Liver (tissue), 9 donors: ENCODE data around the gene KDELR3. TPM values are rescaled to one million over a fixed set of nuclear protein-coding genes. Genes with fewer than 3 reads are reported as not detected.

ENCODE experiments used
- DNase-seq: peaks from one replicate; pipeline ENCODE4 v3.0.0-alpha.2; 2017; ENCODE audit warnings: low spot score
- H3K27ac ChIP-seq, 2 donors: one replicate each; pipeline ENCODE4 v1.7.0; 2013; ENCODE audit warnings: inconsistent platforms in 2 of 2, low read length in 2 of 2, control low read depth in 1 of 2, low read depth in 1 of 2, mild to moderate bottlenecking in 1 of 2
- H3K27me3 ChIP-seq, 4 donors: one replicate each; pipeline versions ENCODE4 v1.6.1 to v1.7.0; 2013; ENCODE audit warnings: low read length in 3 of 4, inconsistent platforms in 1 of 4, mild to moderate bottlenecking in 1 of 4, moderate library complexity in 1 of 4; ENCODE audit not compliant: control insufficient read depth in 4 of 4, insufficient read depth in 4 of 4
- H3K36me3 ChIP-seq, 4 donors: one replicate each; pipeline versions ENCODE4 v1.6.1 to v1.7.0; 2013; ENCODE audit warnings: low read length in 3 of 4, mild to moderate bottlenecking in 3 of 4, low read depth in 1 of 4, moderate library complexity in 1 of 4; ENCODE audit not compliant: control insufficient read depth in 4 of 4, insufficient read depth in 3 of 4
- H3K4me1 ChIP-seq, 4 donors: one replicate each; pipeline versions ENCODE4 v1.6.1 to v1.7.0; 2013; ENCODE audit warnings: low read length in 3 of 4, mild to moderate bottlenecking in 3 of 4, moderate library complexity in 1 of 4; ENCODE audit not compliant: control insufficient read depth in 4 of 4, insufficient read depth in 4 of 4
- H3K4me3 ChIP-seq, 3 donors: one replicate each; pipeline versions ENCODE4 v1.6.1 to v1.7.0; 2013; ENCODE audit warnings: low read length in 3 of 3, control low read depth in 1 of 3, low read depth in 1 of 3, mild to moderate bottlenecking in 1 of 3
- H3K9ac ChIP-seq, 2 donors: one replicate each; pipeline ENCODE4 v1.7.0; 2013; ENCODE audit warnings: low read length in 2 of 2, mild to moderate bottlenecking in 2 of 2, moderate library complexity in 2 of 2, control low read depth in 1 of 2, low read depth in 1 of 2
- H3K9me3 ChIP-seq, 4 donors: one replicate each; pipeline versions ENCODE4 v1.6.1 to v1.7.0; 2013; ENCODE audit warnings: low read length in 3 of 4; ENCODE audit not compliant: control insufficient read depth in 4 of 4
- FOXA1 ChIP-seq: IDR thresholded peaks from 2 replicates; pipeline ENCODE4 v1.6.1; 2016; ENCODE audit warnings: antibody characterized with exemption
- FOXA2 ChIP-seq: IDR thresholded peaks from 2 replicates; pipeline ENCODE4 v1.6.1; 2016; ENCODE audit warnings: antibody characterized with exemption
- GABPA ChIP-seq, 2 donors: IDR thresholded peaks in 1 of 2; conservative IDR thresholded peaks in 1 of 2; 2 replicates each; pipeline ENCODE4 v1.6.1; 2016; ENCODE audit warnings: antibody characterized with exemption in 2 of 2, mild to moderate bottlenecking in 1 of 2, moderate library complexity in 1 of 2
- HNF4A ChIP-seq, 2 donors: conservative IDR thresholded peaks; 2 replicates each; pipeline ENCODE4 v1.6.1; 2016; ENCODE audit warnings: antibody characterized with exemption in 2 of 2, mild to moderate bottlenecking in 2 of 2
- HNF4G ChIP-seq: IDR thresholded peaks from 2 replicates; pipeline ENCODE4 v1.6.1; 2016; ENCODE audit warnings: antibody characterized with exemption
- JUND ChIP-seq, 2 donors: IDR thresholded peaks; 2 replicates each; pipeline ENCODE4 v1.6.1; 2016; ENCODE audit warnings: antibody characterized with exemption in 2 of 2
- NR2F2 ChIP-seq: IDR thresholded peaks from 2 replicates; pipeline ENCODE4 v1.6.1; 2016; ENCODE audit warnings: antibody characterized with exemption
- RXRA ChIP-seq, 2 donors: IDR thresholded peaks; 2 replicates each; pipeline ENCODE4 v1.6.1; 2017 to 2018; ENCODE audit warnings: antibody characterized with exemption in 2 of 2, mild to moderate bottlenecking in 1 of 2
- SP1 ChIP-seq: IDR thresholded peaks from 2 replicates; pipeline ENCODE4 v1.6.1; 2018; ENCODE audit warnings: antibody characterized with exemption, mild to moderate bottlenecking
- TAF1 ChIP-seq: conservative IDR thresholded peaks from 2 replicates; pipeline ENCODE4 v1.6.1; 2016; ENCODE audit warnings: antibody characterized with exemption, mild to moderate bottlenecking
- YY1 ChIP-seq: IDR thresholded peaks from 2 replicates; pipeline ENCODE4 v1.6.1; 2016; ENCODE audit warnings: antibody characterized with exemption, mild to moderate bottlenecking
- WGBS: extraction: QIAGEN DNeasy Blood & Tissue Kit; methylation state at CpG from one replicate; pipeline ENCODE4 v1.1.7; 2013; 5-methylcytosine and 5-hydroxymethylcytosine counted together
- polyA plus RNA-seq, 2 donors: library from polyadenylated mRNA; stranded (reverse) in 1 of 2; unstranded in 1 of 2; fragments of 200-250 nt in 1 of 2; fragments of >200 nt in 1 of 2; fragmentation: Nextera tagmentation in 1 of 2; extraction: Ambion mirVana in 1 of 2; gene quantifications; one replicate each; pipeline versions ENCODE4 v1.2.1 to v1.2.3, GENCODE V29; 2013 to 2015
- total RNA-seq, 2 donors: library from RNA; depleted of rRNA; stranded (reverse); fragments of >200 nt; gene quantifications; one replicate each; pipeline ENCODE4 v1.2.3, GENCODE V29; 2014
- TF ChIP-seq, protein P1 (sequence below): IDR thresholded peaks from 2 replicates; pipeline ENCODE4 v1.6.1; 2016; ENCODE audit warnings: antibody characterized with exemption, mild to moderate bottlenecking
- TF ChIP-seq, protein P2 (sequence below): IDR thresholded peaks from 2 replicates; pipeline ENCODE4 v1.6.1; 2016; ENCODE audit warnings: antibody characterized with exemption
- TF ChIP-seq, protein P3 (sequence below): fragments of 150-350 bp; IDR thresholded peaks from 2 replicates; pipeline ENCODE4 v1.5.1; 2017; ENCODE audit warnings: improper control_type of control experiment, low read depth, low read length; ENCODE audit not compliant: missing input control
- TF ChIP-seq, protein P4 (sequence below): IDR thresholded peaks from 2 replicates; pipeline ENCODE4 v1.6.1; 2016; ENCODE audit warnings: antibody characterized with exemption
- donor health status: healthy.
- donor health status: healthy.
- donor health status: healthy.
- donor health status: healthy.
- donor health status: healthy.

The KDELR3 gene
- total and polyA plus RNA-seq, 4 donors: 3.5 to 12.8 (median 9.5) TPM

DNA sequence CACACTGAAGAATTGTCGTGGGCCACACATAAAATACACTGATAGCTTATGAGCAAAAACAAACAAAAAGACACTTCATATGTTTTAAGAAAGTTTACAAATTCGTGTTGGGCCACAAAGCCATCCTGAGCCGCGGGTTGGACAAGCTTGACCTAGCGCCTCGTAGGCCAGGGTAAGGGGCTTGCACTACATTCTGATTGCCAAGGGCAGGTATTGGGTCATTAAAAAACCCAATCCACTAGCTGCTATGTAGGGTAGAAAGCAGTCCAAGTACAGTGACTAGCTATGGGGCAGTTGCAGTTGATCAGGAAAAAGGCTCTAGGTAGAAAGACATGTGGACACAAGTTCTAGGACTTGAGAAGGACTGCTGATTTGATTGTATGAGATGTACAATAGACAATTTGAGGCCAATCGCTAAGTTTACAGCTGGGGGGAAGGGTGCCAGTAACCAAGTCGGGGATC, 14.0 kb downstream of the KDELR3 start:
- H3K27me3 ChIP-seq: no peaks in the 10 kb centered on the region
- peaks cover 18 to 57% (median 50%) of the 10 kb centered on the region in 4 donors for H3K36me3 ChIP-seq
- H3K4me1 ChIP-seq: no peaks in the 10 kb centered on the region
- no peak for DNase-seq
- H3K4me3 ChIP-seq: no peak overlapping the region
- H3K9me3 ChIP-seq: no peaks in the 10 kb centered on the region
- no peak overlapping the region for H3K9ac ChIP-seq
- TF ChIP-seq SP1 (no peak), HNF4A (conservative IDR thresholded peaks at IDR 0.05) (no peak), GABPA (IDR thresholded peaks at IDR 0.05 in 1 of 2, conservative IDR thresholded peaks at IDR 0.05 in 1 of 2) (no peak), NR2F2 (no peak), TAF1 (no peak), JUND (IDR thresholded peaks at IDR 0.05) (no peak), FOXA2 (no peak), HNF4G (no peak), FOXA1 (no peak), RXRA (IDR thresholded peaks at IDR 0.05) (no peak), YY1 (no peak)
- TF ChIP-seq, protein P1, sequence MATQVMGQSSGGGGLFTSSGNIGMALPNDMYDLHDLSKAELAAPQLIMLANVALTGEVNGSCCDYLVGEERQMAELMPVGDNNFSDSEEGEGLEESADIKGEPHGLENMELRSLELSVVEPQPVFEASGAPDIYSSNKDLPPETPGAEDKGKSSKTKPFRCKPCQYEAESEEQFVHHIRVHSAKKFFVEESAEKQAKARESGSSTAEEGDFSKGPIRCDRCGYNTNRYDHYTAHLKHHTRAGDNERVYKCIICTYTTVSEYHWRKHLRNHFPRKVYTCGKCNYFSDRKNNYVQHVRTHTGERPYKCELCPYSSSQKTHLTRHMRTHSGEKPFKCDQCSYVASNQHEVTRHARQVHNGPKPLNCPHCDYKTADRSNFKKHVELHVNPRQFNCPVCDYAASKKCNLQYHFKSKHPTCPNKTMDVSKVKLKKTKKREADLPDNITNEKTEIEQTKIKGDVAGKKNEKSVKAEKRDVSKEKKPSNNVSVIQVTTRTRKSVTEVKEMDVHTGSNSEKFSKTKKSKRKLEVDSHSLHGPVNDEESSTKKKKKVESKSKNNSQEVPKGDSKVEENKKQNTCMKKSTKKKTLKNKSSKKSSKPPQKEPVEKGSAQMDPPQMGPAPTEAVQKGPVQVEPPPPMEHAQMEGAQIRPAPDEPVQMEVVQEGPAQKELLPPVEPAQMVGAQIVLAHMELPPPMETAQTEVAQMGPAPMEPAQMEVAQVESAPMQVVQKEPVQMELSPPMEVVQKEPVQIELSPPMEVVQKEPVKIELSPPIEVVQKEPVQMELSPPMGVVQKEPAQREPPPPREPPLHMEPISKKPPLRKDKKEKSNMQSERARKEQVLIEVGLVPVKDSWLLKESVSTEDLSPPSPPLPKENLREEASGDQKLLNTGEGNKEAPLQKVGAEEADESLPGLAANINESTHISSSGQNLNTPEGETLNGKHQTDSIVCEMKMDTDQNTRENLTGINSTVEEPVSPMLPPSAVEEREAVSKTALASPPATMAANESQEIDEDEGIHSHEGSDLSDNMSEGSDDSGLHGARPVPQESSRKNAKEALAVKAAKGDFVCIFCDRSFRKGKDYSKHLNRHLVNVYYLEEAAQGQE: no peak
- TF ChIP-seq, protein P2, sequence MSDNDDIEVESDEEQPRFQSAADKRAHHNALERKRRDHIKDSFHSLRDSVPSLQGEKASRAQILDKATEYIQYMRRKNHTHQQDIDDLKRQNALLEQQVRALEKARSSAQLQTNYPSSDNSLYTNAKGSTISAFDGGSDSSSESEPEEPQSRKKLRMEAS: no peak
- TF ChIP-seq, protein P3, sequence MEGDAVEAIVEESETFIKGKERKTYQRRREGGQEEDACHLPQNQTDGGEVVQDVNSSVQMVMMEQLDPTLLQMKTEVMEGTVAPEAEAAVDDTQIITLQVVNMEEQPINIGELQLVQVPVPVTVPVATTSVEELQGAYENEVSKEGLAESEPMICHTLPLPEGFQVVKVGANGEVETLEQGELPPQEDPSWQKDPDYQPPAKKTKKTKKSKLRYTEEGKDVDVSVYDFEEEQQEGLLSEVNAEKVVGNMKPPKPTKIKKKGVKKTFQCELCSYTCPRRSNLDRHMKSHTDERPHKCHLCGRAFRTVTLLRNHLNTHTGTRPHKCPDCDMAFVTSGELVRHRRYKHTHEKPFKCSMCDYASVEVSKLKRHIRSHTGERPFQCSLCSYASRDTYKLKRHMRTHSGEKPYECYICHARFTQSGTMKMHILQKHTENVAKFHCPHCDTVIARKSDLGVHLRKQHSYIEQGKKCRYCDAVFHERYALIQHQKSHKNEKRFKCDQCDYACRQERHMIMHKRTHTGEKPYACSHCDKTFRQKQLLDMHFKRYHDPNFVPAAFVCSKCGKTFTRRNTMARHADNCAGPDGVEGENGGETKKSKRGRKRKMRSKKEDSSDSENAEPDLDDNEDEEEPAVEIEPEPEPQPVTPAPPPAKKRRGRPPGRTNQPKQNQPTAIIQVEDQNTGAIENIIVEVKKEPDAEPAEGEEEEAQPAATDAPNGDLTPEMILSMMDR: no peak
- TF ChIP-seq, protein P4, sequence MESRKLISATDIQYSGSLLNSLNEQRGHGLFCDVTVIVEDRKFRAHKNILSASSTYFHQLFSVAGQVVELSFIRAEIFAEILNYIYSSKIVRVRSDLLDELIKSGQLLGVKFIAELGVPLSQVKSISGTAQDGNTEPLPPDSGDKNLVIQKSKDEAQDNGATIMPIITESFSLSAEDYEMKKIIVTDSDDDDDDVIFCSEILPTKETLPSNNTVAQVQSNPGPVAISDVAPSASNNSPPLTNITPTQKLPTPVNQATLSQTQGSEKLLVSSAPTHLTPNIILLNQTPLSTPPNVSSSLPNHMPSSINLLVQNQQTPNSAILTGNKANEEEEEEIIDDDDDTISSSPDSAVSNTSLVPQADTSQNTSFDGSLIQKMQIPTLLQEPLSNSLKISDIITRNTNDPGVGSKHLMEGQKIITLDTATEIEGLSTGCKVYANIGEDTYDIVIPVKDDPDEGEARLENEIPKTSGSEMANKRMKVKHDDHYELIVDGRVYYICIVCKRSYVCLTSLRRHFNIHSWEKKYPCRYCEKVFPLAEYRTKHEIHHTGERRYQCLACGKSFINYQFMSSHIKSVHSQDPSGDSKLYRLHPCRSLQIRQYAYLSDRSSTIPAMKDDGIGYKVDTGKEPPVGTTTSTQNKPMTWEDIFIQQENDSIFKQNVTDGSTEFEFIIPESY: no peak
- WGBS: 90% methylated on average over 8 of the region's 8 CpGs
- H3K27ac ChIP-seq: no peak overlapping the region

DNA sequence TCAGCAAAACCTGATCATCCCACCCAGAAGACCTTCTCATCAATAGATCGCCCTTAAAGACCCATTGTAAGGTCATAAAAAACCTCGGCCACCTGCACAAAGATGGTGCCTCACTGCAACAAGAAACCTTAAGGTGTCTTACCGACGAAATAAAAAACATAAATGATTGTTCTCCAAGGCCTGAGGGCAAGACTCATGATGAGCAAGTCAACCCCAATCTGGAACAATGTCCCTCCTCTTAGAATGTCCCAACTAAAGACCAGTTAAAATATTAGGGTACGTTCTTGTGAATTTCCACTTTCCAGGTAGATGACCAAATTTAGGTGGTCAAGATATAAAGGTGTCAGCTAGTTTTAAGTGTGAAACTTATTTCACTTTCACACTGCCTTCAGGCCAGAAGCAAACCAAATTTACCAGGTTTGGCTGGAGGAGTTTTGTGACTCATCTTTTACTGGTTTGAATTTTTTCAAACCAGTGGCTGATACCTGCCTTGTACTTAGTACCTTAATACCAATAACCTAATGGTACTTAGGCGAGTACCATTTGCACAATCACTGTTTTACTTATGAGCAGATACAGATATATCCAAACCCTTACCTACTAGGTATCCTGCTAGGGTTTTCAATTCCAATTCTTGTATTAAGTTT, 14.9 kb downstream of the KDELR3 start:
- Histone ChIP-seq H3K4me1 (no peaks in the 10 kb centered on the region), H3K36me3 (peaks cover 19 to 61% (median 54%) of the 10 kb centered on the region in 4 donors)

More for the DNA sequence above, 14.9 kb downstream of the KDELR3 start:
- Histone ChIP-seq H3K9ac (no peak overlapping the region), H3K27ac (no peak overlapping the region), H3K27me3 (no peaks in the 10 kb centered on the region), H3K4me3 (no peak overlapping the region), H3K9me3 (no peaks in the 10 kb centered on the region)
- no peak for DNase-seq
- TF ChIP-seq HNF4G: no peak
- TF ChIP-seq FOXA2: no peak
- TF ChIP-seq NR2F2: no peak
- TF ChIP-seq, protein P2: no peak
- WGBS: 96% methylated on average over 6 of the region's 6 CpGs
